Panc1 (cell line): ENCODE measurements around the gene ACBD3. TPM values are rescaled to one million over a fixed set of nuclear protein-coding genes. Genes with fewer than 3 reads are reported as not detected.

ENCODE experiments used
- ATAC-seq: fragments of 200-7000 bp; cut with Tn5 transposase; 2 replicates; pipeline ENCODE4 v1.9.1; 2020; ENCODE audit warnings: mild to moderate bottlenecking, moderate library complexity
- BruUV-seq: library from RNA; stranded (reverse); fragments of 400-500 nt; replicated peaks from 2 replicates; lab custom pipeline; 2021; lab: Mats Ljungman, UMichigan
- CTCF ChIA-PET: fragments of 300-600 bp; sonication (Branson Sonifier 250); formaldehyde crosslinking; loops from one replicate; lab custom pipeline; 2022; ENCODE audit warnings: antibody characterized with exemption; lab: Charles Lee
- POLR2A ChIA-PET: fragments of 300-600 bp; sonication (Branson Sonifier 250); formaldehyde crosslinking; loops from one replicate; lab custom pipeline; 2022; ENCODE audit warnings: antibody characterized with exemption; lab: Charles Lee
- DNase-seq: peaks from one replicate; pipeline ENCODE4 v3.0.0-alpha.2; 2010; ENCODE audit warnings: low read depth, low spot score
- H3K27ac ChIP-seq: 2 replicates; pipeline ENCODE4 v1.5.1; 2011; ENCODE audit warnings: mild to moderate bottlenecking, low read length, inconsistent platforms
- H3K27me3 ChIP-seq: fragments of 200-500 bp; sonication (Bioruptor generic); 2 replicates; pipeline ENCODE4 v1.6.0; 2014; ENCODE audit warnings: low read length, inconsistent platforms; ENCODE audit not compliant: control insufficient read depth, insufficient read depth
- H3K36me3 ChIP-seq: fragments of 200-500 bp; sonication (Bioruptor generic); 2 replicates; pipeline ENCODE4 v1.5.1; 2014; ENCODE audit warnings: inconsistent platforms, mild to moderate bottlenecking, low read length, moderate library complexity; ENCODE audit not compliant: control insufficient read depth, insufficient read depth
- H3K4me1 ChIP-seq: 2 replicates; pipeline ENCODE4 v1.5.1; 2011; ENCODE audit warnings: inconsistent platforms, mild to moderate bottlenecking, low read length, moderate library complexity; ENCODE audit not compliant: control insufficient read depth, insufficient read depth
- H3K4me3 ChIP-seq, 2 experiments: 2 replicates each; pipeline ENCODE4 v1.5.1; 2011 to 2012; ENCODE audit warnings: low read depth in 2 of 2, low read length in 2 of 2, mild to moderate bottlenecking in 2 of 2, inconsistent platforms in 1 of 2, moderate library complexity in 1 of 2
- H3K9me3 ChIP-seq: fragments of 200-500 bp; sonication (Bioruptor generic); 2 replicates; pipeline ENCODE4 v1.5.1; 2014; ENCODE audit warnings: low read depth, mild to moderate bottlenecking, inconsistent platforms, low read length, moderate library complexity; ENCODE audit not compliant: control insufficient read depth, insufficient read depth
- CTCF ChIP-seq: fragments of 450-650 bp; IDR thresholded peaks from 2 replicates; pipeline ENCODE4 v1.5.1; 2017; ENCODE audit warnings: mild to moderate bottlenecking
- POLR2AphosphoS5 ChIP-seq: IDR thresholded peaks from 2 replicates; pipeline ENCODE4 v1.6.1; 2012; ENCODE audit warnings: mild to moderate bottlenecking, low read depth, low read length, moderate library complexity
- REST ChIP-seq, 2 experiments: IDR thresholded peaks; 2 replicates each; pipeline ENCODE4 v1.6.1; 2011 to 2012; ENCODE audit warnings: low read depth in 2 of 2, control low read depth in 1 of 2, low read length in 1 of 2, mild to moderate bottlenecking in 1 of 2, moderate library complexity in 1 of 2; ENCODE audit not compliant: insufficient read depth in 1 of 2
- SIN3A ChIP-seq: IDR thresholded peaks from 2 replicates; pipeline ENCODE4 v1.6.1; 2012; ENCODE audit warnings: low read depth, mild to moderate bottlenecking, low read length, moderate library complexity, borderline replicate concordance; ENCODE audit not compliant: insufficient read depth
- TCF7L2 ChIP-seq: IDR thresholded peaks from 2 replicates; pipeline ENCODE4 v1.6.1; 2011; ENCODE audit warnings: mild to moderate bottlenecking, low read depth, low read length, inconsistent platforms
- in situ Hi-C: cut with HindIII; loops from 2 replicates; pipeline ENCODE4 v1.10.0; 2016; ENCODE audit warnings: low sequenced_read_pairs, low pct_unique_long_range_greater_than_20kb
- intact Hi-C: fragments of 100-400 bp; cut with micrococcal nuclease; formaldehyde crosslinking; loops from one replicate; pipeline ENCODE4 v1.10.0; 2022; ENCODE audit not compliant: unreplicated experiment
- total RNA-seq: library from RNA; stranded (reverse); gene quantifications from one replicate; pipeline ENCODE4 v1.2.1, GENCODE V29; 2021; ENCODE audit not compliant: unreplicated experiment

The ACBD3 gene
- total RNA-seq, 1 experiment from 2014 or later, result 31.2 TPM

- no peaks in the 10 kb centered on the region for H3K36me3 ChIP-seq
- H3K4me1 ChIP-seq, result peaks cover 13% of the 10 kb centered on the region
- BruUV-seq, result no TSS peak
- no peak overlapping the region for H3K4me3 ChIP-seq
- ChIA-PET CTCF (interaction anchor here (0.5 to 0.6 kb wide), 2 partner anchors 117 to 414 kb away, joined by 4 to 10 read pairs; no protein-coding TSS in a partner anchor), POLR2A (interaction anchor here (0.5 kb wide), 1 partner anchor 53 kb away, joined by 11 read pairs; no protein-coding TSS in a partner anchor)
- H3K27me3 ChIP-seq, result no peaks in the 10 kb centered on the region
- no peak for DNase-seq
- no peaks in the 10 kb centered on the region for H3K9me3 ChIP-seq
- H3K27ac ChIP-seq, result no peak overlapping the region
- TF ChIP-seq REST (IDR thresholded peaks at IDR 0.05; ENCODE audit: insufficient read depth in 1 of 2, low read depth in 2 of 2, low read length in 1 of 2) (no peak), POLR2AphosphoS5 (no peak), SIN3A (no peak), CTCF (no peak), TCF7L2 (no peak)
- intact Hi-C loops, result no loop called here
- in situ Hi-C loops, result no loop called here
- no peak for ATAC-seq
Measured at GRCh38 chr1:226107471-226108460, 78.8 kb downstream of the ACBD3 start.

- in situ Hi-C loops, result no loop called here
- Histone ChIP-seq H3K4me3 (no peak overlapping the region), H3K9me3 (no peaks in the 10 kb centered on the region), H3K27ac (no peak overlapping the region), H3K4me1 (peaks cover 6% of the 10 kb centered on the region), H3K27me3 (no peaks in the 10 kb centered on the region), H3K36me3 (no peaks in the 10 kb centered on the region)
- ChIA-PET CTCF (interaction anchor here (0.5 kb wide), 1 partner anchor 207 kb away, joined by 7 read pairs; no protein-coding TSS in a partner anchor), POLR2A (no interaction called here)
- no TSS peak for BruUV-seq
- DNase-seq, result no peak
- TF ChIP-seq SIN3A (no peak), REST (IDR thresholded peaks at IDR 0.05; ENCODE audit: insufficient read depth in 1 of 2, low read depth in 2 of 2, low read length in 1 of 2) (no peak), POLR2AphosphoS5 (no peak), TCF7L2 (no peak), CTCF (no peak)
- intact Hi-C loops, result no loop called here
- ATAC-seq, result no peak
Measured at GRCh38 chr1:226104671-226105121, 81.8 kb downstream of the ACBD3 start.
